ENCODE measurements around the gene PPIF.

The PPIF gene

DNA sequence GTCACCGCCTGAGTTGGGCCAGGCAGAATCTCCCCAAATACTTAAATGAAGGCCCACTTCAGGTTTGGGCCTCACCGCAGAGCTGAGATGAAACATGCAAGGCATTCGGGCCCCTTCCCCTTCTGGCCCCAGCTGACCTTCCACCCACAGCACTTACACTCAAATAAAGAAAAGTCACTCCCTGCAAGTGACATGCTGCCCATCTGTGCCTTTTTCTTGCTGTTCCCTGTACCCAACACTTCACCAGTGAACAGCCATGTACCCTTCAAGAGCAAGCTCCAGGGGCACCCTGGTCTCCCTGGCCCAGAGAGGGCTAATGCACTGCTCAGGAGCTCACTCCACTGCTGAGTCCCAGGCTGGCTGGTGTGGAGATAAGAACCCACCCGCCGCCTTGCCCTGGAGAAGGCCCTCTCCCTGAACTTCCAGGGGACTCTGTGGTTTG is 57.4 kb downstream of the PPIF start:
- no peak for DNase-seq
